Suprapubic skin (tissue), 4 donors: ENCODE results near the gene PCSK5.

ENCODE experiments used
- EP300 ChIP-seq: sonication (generic); formaldehyde crosslinking; IDR thresholded peaks from one replicate; pipeline ENCODE4 v1.6.1; 2017; ENCODE audit warnings: antibody characterized with exemption
- POLR2A ChIP-seq, 2 donors: fragments of 450-650 bp; IDR thresholded peaks; one replicate each; pipeline ENCODE4 v1.6.1; 2017; ENCODE audit warnings: antibody characterized with exemption in 2 of 2, mild to moderate bottlenecking in 2 of 2, moderate library complexity in 2 of 2
- POLR2AphosphoS5 ChIP-seq, 3 donors: sonication (generic); formaldehyde crosslinking; IDR thresholded peaks; one replicate each; pipeline ENCODE4 v1.6.1; 2017; ENCODE audit warnings: antibody characterized with exemption in 3 of 3
- TF ChIP-seq, protein P1 (sequence below), 2 donors: fragments of 200-600 bp in 1 of 2; fragments of 450-650 bp in 1 of 2; sonication (generic) in 1 of 2; IDR thresholded peaks; one replicate each; pipeline ENCODE4 v1.5.1; 2016 to 2019; ENCODE audit warnings: antibody characterized with exemption in 2 of 2, mild to moderate bottlenecking in 1 of 2, moderate library complexity in 1 of 2

GRCh38 chr9:75990156-75990555, 99.7 kb downstream of the PCSK5 start:
- TF ChIP-seq POLR2A (IDR thresholded peaks at IDR 0.05), result no peak
- TF ChIP-seq, protein P1, sequence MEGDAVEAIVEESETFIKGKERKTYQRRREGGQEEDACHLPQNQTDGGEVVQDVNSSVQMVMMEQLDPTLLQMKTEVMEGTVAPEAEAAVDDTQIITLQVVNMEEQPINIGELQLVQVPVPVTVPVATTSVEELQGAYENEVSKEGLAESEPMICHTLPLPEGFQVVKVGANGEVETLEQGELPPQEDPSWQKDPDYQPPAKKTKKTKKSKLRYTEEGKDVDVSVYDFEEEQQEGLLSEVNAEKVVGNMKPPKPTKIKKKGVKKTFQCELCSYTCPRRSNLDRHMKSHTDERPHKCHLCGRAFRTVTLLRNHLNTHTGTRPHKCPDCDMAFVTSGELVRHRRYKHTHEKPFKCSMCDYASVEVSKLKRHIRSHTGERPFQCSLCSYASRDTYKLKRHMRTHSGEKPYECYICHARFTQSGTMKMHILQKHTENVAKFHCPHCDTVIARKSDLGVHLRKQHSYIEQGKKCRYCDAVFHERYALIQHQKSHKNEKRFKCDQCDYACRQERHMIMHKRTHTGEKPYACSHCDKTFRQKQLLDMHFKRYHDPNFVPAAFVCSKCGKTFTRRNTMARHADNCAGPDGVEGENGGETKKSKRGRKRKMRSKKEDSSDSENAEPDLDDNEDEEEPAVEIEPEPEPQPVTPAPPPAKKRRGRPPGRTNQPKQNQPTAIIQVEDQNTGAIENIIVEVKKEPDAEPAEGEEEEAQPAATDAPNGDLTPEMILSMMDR (IDR thresholded peaks at IDR 0.05), result no peak
- no peak for TF ChIP-seq POLR2AphosphoS5 (IDR thresholded peaks at IDR 0.05)
- TF ChIP-seq EP300, result no peak
